CD4-positive, alpha-beta T cell treated with Interleukin-1 beta for 1 hour (primary cell): ENCODE data around the gene PAF1.
A peak's percentile ranks its signal among the peaks of the same experiment; 100 is the strongest.
"Not testable (repeated sequence)": the region's sequence is repeated elsewhere in the genome, so short reads cannot be mapped to it uniquely, and the experiment has no call there.

Experiments
- DNase-seq, 2 donors: peaks; one replicate each; pipeline ENCODE4 v3.0.0-alpha.2; 2020 to 2022

Gene PAF1

GRCh38 chr19:39351537-39352064, 39.3 kb downstream of the PAF1 start:
- DNase-seq = peak; percentile 8 to 42

- no peak for DNase-seq
Observed at GRCh38 chr19:39350156-39350555, 40.8 kb downstream of the PAF1 start.

- no peak for DNase-seq
Observed at GRCh38 chr19:39349326-39349725, 41.6 kb downstream of the PAF1 start.

- no peak for DNase-seq
Observed at GRCh38 chr19:39347332-39348164, 43.4 kb downstream of the PAF1 start.

- no peak for DNase-seq
Observed at GRCh38 chr19:39345956-39346355, 45.0 kb downstream of the PAF1 start.

GRCh38 chr19:39342647-39343305, 48.1 kb downstream of the PAF1 start:
- peak in 1 of 2 donors; percentile 2 for DNase-seq

GRCh38 chr19:39341719-39342604, 48.9 kb downstream of the PAF1 start, which contains the start of gene SAMD4B:
SAMD4B (plus strand) TSS chr19:39342421; CDS start chr19:39356894, 14,473 bp downstream.
- DNase-seq = peak; percentile 99 to 100

- DNase-seq = peak; percentile 16 to 22
Observed at GRCh38 chr19:39341129-39341718, 49.7 kb downstream of the PAF1 start.

GRCh38 chr19:39340156-39340555, 50.8 kb downstream of the PAF1 start:
- not testable (repeated sequence) for DNase-seq

GRCh38 chr19:39339674-39340073, 51.2 kb downstream of the PAF1 start:
- no peak for DNase-seq

- DNase-seq = no peak
Observed at GRCh38 chr19:39336483-39336882, 54.4 kb downstream of the PAF1 start.
